IPS-18c (cell line): ENCODE measurements around the gene CNR2.

ENCODE experiments used
- H3K4me3 ChIP-seq: 2 replicates; pipeline ENCODE4 v1.7.0; 2013; ENCODE audit warnings: low read depth, mild to moderate bottlenecking, low read length, moderate library complexity; ENCODE audit not compliant: insufficient read depth
- H3K9me3 ChIP-seq: one replicate; pipeline ENCODE4 v1.6.1; 2013; ENCODE audit warnings: mild to moderate bottlenecking, low read length, moderate library complexity; ENCODE audit not compliant: control insufficient read depth, insufficient read depth

Gene CNR2

GRCh38 chr1:23923592-23924499 lies 10.7 kb upstream of the CNR2 start:
- peaks cover 3% of the 10 kb centered on the region for H3K9me3 ChIP-seq
- no peak overlapping the region for H3K4me3 ChIP-seq

- peaks cover 3% of the 10 kb centered on the region for H3K9me3 ChIP-seq
- H3K4me3 ChIP-seq = no peak overlapping the region
Measured at GRCh38 chr1:23922321-23922943, 9.3 kb upstream of the CNR2 start.

GRCh38 chr1:23916209-23917131 lies 3.3 kb upstream of the CNR2 start:
- H3K4me3 ChIP-seq = no peak overlapping the region
- H3K9me3 ChIP-seq = no peaks in the 10 kb centered on the region

GRCh38 chr1:23915466-23915865 lies 2.3 kb upstream of the CNR2 start:
- no peaks in the 10 kb centered on the region for H3K9me3 ChIP-seq
- no peak overlapping the region for H3K4me3 ChIP-seq

- H3K4me3 ChIP-seq = no peak overlapping the region
- no peaks in the 10 kb centered on the region for H3K9me3 ChIP-seq
Measured at GRCh38 chr1:23914921-23915320, 1.8 kb upstream of the CNR2 start.

- no peaks in the 10 kb centered on the region for H3K9me3 ChIP-seq
- no peak overlapping the region for H3K4me3 ChIP-seq
Measured at GRCh38 chr1:23911921-23912320, 1.2 kb downstream of the CNR2 start.

GRCh38 chr1:23910553-23911246 lies 2.5 kb downstream of the CNR2 start:
- H3K9me3 ChIP-seq = no peaks in the 10 kb centered on the region
- no peak overlapping the region for H3K4me3 ChIP-seq

GRCh38 chr1:23910144-23910543 lies 3.0 kb downstream of the CNR2 start:
- H3K4me3 ChIP-seq = no peak overlapping the region

GRCh38 chr1:23909412-23909811 lies 3.8 kb downstream of the CNR2 start:
- Histone ChIP-seq H3K4me3 (no peak overlapping the region), H3K9me3 (no peaks in the 10 kb centered on the region)

More at GRCh38 chr1:23910144-23910543, 3.0 kb downstream of the CNR2 start:
- no peaks in the 10 kb centered on the region for H3K9me3 ChIP-seq

- Histone ChIP-seq H3K4me3 (no peak overlapping the region; the same call in 1 of the 2 replicates), H3K9me3 (no peaks in the 10 kb centered on the region)
Measured at GRCh38 chr1:23908453-23909341, 4.5 kb downstream of the CNR2 start.

GRCh38 chr1:23906731-23907130 lies 6.4 kb downstream of the CNR2 start:
- Histone ChIP-seq H3K9me3 (no peaks in the 10 kb centered on the region), H3K4me3 (no peak overlapping the region)

GRCh38 chr1:23905461-23906025 lies 7.6 kb downstream of the CNR2 start:
- Histone ChIP-seq H3K4me3 (no peak overlapping the region), H3K9me3 (peaks cover 2% of the 10 kb centered on the region)

- Histone ChIP-seq H3K4me3 (no peak overlapping the region), H3K9me3 (peaks cover 2% of the 10 kb centered on the region)
Measured at GRCh38 chr1:23904748-23905357, 8.3 kb downstream of the CNR2 start.

GRCh38 chr1:23903754-23904153 lies 9.4 kb downstream of the CNR2 start:
- Histone ChIP-seq H3K9me3 (peaks cover 2% of the 10 kb centered on the region), H3K4me3 (no peak overlapping the region)
